Prostate gland (tissue), 2 donors: Measurements from ENCODE around the gene TMC8.

Experiments
- POLR2AphosphoS5 ChIP-seq: sonication (generic); formaldehyde crosslinking; IDR thresholded peaks from one replicate; pipeline ENCODE4 v1.6.1; 2017; ENCODE audit warnings: antibody characterized with exemption
- TF ChIP-seq, protein P1 (sequence below), 4 experiments: fragments of 200-600 bp in 2 of 4; fragments of 450-650 bp in 2 of 4; sonication (generic) in 2 of 4; IDR thresholded peaks; 1 replicate in 3 of 4; 2 replicates in 1 of 4; pipeline ENCODE4 v1.5.1; 2016 to 2019; ENCODE audit warnings: antibody characterized with exemption in 4 of 4, mild to moderate bottlenecking in 2 of 4, moderate library complexity in 2 of 4

DNA sequence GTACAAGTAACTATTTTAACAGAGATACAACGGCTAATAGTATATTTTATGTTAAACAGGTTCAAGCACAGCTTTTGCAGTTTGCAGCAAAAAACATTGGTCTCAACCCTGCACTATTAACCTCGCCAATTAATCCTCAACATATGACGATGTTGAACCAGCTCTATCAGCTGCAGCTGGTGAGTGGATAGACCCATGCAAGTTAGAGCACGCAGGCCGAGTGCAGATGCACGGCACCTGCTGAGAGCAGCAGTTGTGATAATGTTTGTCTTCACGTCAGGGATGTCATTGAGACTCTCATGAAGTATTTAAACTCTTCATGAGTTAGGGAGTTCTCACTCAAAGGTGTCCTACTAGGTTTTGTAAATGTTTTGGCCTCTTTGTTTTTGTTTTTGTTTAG lies 47.6 kb upstream of the TMC8 start:
- TF ChIP-seq, protein P1, sequence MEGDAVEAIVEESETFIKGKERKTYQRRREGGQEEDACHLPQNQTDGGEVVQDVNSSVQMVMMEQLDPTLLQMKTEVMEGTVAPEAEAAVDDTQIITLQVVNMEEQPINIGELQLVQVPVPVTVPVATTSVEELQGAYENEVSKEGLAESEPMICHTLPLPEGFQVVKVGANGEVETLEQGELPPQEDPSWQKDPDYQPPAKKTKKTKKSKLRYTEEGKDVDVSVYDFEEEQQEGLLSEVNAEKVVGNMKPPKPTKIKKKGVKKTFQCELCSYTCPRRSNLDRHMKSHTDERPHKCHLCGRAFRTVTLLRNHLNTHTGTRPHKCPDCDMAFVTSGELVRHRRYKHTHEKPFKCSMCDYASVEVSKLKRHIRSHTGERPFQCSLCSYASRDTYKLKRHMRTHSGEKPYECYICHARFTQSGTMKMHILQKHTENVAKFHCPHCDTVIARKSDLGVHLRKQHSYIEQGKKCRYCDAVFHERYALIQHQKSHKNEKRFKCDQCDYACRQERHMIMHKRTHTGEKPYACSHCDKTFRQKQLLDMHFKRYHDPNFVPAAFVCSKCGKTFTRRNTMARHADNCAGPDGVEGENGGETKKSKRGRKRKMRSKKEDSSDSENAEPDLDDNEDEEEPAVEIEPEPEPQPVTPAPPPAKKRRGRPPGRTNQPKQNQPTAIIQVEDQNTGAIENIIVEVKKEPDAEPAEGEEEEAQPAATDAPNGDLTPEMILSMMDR (IDR thresholded peaks at IDR 0.05), result no peak
- no peak for TF ChIP-seq POLR2AphosphoS5
